Epithelial cell of esophagus (primary cell): ENCODE measurements around the gene CDADC1.
A peak's percentile ranks its signal among the peaks of the same experiment; 100 is the strongest.

ENCODE experiments used
- DNase-seq: peaks from one replicate; pipeline ENCODE4 v3.0.0; 2010; ENCODE audit warnings: low read depth
- H3K4me3 ChIP-seq: 2 replicates; pipeline ENCODE4 v1.5.1; 2011; ENCODE audit warnings: mild to moderate bottlenecking, low read length, control low read depth
- TF ChIP-seq, protein P1 (sequence below): IDR thresholded peaks from 2 replicates; pipeline ENCODE4 v1.5.1; 2011; ENCODE audit warnings: low read depth, mild to moderate bottlenecking, low read length, control low read depth, inconsistent platforms; ENCODE audit not compliant: insufficient read depth; ENCODE audit errors: missing control alignments

CDADC1 gene

GRCh38 chr13:49247643-49248621, at the start of gene CDADC1:
TSS of gene CDADC1 (plus strand) at chr13:49247925. CDS start at chr13:49248038, 113 bp downstream.
- peak; percentile 96 for DNase-seq
- TF ChIP-seq, protein P1, sequence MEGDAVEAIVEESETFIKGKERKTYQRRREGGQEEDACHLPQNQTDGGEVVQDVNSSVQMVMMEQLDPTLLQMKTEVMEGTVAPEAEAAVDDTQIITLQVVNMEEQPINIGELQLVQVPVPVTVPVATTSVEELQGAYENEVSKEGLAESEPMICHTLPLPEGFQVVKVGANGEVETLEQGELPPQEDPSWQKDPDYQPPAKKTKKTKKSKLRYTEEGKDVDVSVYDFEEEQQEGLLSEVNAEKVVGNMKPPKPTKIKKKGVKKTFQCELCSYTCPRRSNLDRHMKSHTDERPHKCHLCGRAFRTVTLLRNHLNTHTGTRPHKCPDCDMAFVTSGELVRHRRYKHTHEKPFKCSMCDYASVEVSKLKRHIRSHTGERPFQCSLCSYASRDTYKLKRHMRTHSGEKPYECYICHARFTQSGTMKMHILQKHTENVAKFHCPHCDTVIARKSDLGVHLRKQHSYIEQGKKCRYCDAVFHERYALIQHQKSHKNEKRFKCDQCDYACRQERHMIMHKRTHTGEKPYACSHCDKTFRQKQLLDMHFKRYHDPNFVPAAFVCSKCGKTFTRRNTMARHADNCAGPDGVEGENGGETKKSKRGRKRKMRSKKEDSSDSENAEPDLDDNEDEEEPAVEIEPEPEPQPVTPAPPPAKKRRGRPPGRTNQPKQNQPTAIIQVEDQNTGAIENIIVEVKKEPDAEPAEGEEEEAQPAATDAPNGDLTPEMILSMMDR: no peak
- peak within 1 kb of the TSS; percentile 93 for H3K4me3 ChIP-seq

DNA sequence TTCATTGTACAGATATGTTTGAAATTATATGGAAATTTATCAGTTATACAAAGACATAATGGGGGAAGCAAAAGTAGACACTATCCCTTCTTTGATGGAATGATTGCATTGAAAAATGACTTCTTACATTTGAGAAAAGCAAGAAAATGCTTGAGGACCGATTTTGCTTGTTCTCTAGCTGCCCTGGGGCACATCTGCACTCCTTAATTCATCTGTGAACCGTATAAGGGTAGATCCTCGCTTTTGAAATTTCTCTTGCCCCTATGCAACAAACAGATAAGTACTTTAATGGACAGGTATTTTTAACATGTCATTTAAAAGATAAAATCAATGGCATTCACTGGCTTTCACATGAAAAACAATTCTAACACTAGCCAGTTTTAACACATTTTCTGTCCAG, 41.1 kb upstream of the CDADC1 start:
- TF ChIP-seq, protein P1: no peak
- no peak for DNase-seq
- H3K4me3 ChIP-seq: no peak overlapping the region

DNA sequence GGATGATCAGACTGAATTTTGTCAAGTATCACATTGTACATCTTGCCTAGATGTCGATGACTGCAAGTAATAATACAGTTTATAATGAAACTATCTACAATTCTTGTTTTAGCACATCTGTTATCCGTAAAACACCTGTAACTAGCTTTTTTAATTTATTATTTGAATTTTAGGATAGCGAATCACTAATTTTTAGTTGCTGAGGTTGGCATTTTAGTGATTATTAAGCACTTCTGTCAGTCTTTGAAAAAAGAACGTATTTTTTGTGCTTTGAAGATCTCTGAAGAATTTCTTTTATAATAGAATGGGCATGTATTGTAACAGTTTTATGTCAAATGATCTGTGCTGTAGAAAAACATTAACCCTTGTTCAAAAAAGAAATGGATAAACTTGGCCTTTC, 39.1 kb upstream of the CDADC1 start:
- DNase-seq: no peak
- H3K4me3 ChIP-seq: no peak overlapping the region
- TF ChIP-seq, protein P1: no peak

- TF ChIP-seq, protein P1: no peak
- H3K4me3 ChIP-seq: no peak overlapping the region
- no peak for DNase-seq
These were observed 37.6 kb upstream of the CDADC1 start for GRCh38 chr13:49210114-49210513.

DNA sequence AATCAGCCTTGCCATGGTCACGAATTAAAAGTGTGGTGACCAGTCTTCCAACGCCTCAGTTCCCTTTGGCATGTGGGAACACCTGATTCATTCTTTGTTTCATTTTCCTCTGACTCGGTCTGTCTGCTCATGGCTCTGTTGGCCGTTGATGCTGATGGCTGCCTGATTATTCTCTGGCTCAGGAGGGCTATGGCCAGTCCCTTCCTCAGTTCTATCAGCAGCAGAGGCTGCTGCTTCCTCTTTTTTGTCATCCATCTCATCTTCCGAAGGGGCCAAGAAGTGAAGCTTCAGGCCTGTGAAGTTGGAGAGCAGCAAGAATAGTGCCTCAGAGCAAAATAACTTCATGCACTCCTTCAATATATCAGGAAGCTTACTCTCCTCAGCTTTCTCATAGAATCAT, 37.1 kb upstream of the CDADC1 start:
- TF ChIP-seq, protein P1: no peak
- no peak for DNase-seq
- no peak overlapping the region for H3K4me3 ChIP-seq

DNA sequence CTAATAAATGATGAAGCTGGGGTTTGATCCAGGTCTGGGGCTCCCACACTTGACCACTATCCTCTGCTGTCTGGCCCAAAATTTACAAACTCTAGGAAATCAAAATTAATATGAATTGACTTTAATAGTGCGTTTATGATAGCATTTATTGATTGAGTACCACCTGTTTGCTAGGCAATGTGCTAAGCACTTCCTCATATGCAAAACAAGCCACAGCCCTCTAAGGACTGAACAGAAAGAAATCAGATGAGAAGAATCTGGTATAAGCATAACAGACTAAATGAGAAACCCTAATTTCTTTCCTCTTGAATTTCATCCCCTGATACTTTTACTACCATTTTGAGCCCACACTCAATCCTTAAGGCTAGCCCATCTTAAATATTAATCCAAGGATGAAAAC, 34.2 kb upstream of the CDADC1 start:
- TF ChIP-seq, protein P1: no peak
- no peak for DNase-seq
- no peak overlapping the region for H3K4me3 ChIP-seq
